GM19023 (cell line): ENCODE data around the gene MEG3.

Source experiments
- ATAC-seq: cut with Tn5 transposase; IDR thresholded peaks from one replicate; pipeline ENCODE4 v1.9.1; 2021; ENCODE audit warnings: mild to moderate bottlenecking, moderate library complexity; ENCODE audit not compliant: unreplicated experiment

The MEG3 gene

GRCh38 chr14:100825713-100826331, at the start of gene MEG3:
Gene MEG3 (plus strand): TSS chr14:100826118.
- no peak for ATAC-seq

DNA sequence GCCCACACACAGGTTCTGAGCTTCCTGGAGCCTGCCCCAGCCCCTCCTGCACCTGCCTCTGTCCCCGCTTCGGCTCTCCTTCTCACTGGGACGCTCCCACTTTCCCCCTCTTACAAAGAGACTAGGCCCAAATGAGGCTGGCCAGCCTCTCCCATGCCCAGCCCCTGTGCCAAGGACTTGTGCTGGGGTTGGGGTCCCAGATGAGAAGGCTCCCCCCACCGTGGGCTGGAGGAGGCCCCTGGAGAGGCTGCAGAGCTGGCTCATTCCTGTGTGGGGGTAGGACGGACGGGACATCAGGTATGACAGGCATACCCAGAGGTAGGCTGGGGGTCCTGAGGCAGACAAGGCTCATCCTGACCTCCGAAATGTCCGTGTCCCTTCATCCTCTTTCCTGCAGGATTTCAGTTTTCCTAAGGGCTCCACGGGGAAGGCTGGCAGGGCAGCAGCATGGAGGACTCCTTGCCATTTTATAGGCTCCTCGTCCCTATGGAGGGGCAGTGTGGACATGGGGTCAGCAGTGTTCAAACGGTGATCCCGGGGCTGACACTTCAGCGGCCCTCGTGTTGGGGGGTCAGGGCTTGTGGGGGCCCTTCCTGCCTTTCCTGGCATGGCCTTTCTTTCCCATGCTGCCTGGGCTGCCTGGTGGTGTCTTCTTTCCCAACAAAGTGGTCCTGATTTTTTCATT, 49.1 kb upstream of the MEG3 start:
- no peak for ATAC-seq

DNA sequence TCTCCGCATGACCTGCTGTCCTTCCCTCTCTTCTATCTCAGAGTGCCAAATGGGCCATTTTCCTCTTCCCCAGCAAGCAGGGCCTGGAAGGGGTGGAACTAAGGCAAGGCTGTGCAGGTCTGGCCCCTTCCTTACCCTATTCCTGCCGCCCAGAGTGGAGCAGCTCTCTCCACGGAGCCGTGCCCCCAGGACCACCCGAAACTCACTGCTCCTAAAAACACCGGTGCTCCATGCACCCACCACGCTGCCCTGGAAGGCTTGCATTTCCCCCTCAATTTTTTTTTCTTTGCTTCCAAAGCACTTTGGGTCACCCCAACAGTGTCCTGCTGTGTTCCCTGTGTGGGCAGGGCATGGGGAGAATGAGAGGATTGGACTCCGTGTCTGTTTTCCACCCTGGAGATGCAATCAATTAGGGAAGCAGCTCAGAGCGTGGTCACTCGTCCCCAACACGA, 48.5 kb upstream of the MEG3 start:
- no peak for ATAC-seq

DNA sequence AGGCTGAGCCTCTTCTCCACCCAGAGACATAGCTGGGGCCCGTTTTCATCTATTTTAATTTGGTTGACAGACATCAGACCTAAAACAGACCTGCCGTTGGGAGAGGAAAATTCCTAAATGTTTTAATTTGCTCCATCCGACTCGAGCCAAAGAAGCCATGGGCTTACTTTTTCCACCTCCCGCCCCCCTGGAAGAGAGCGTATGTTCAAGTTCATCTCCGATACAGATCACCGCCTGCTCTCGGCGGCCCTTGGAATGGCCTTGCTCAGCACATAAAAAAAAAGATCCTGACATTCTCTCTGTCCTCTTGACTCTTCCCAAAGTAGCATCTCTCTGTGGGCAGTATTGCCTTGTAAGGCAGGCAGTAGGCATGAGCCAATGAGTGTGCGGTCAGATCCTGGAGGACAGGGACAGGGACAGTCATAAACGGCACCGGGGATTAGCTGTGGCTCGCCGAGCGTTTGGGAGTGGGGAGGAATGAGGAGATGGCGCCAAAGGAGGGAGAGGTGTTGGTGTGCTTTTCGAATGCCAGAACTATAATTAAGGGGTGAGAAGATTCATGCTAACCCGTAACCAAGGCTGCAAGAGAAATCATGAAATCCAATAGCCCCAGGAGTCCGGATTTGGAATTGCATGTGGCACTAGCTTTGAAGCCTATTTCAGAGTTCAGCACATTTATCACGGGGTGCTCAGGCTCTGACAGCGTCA, 47.9 kb upstream of the MEG3 start:
- no peak for ATAC-seq

DNA sequence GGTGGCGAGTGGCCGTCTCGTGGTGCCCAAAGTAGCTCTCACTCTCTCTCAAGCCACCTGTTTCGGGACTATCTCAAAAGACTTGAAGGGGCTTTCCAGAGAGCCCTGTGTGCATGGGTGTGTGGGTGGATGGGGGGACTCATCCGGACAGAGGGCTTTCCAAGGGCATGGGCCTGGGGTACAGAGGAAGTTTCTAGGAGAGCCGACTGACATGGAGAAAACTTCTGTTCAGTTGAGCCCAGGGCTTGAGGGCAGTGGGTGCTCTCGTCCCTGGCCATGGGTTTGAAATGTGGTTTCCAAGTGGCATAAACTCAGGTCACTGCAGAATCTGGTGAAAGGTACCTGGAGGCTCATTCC, 47.4 kb upstream of the MEG3 start:
- no peak for ATAC-seq

GRCh38 chr14:100778951-100779690, 46.8 kb upstream of the MEG3 start:
- ATAC-seq = no peak

DNA sequence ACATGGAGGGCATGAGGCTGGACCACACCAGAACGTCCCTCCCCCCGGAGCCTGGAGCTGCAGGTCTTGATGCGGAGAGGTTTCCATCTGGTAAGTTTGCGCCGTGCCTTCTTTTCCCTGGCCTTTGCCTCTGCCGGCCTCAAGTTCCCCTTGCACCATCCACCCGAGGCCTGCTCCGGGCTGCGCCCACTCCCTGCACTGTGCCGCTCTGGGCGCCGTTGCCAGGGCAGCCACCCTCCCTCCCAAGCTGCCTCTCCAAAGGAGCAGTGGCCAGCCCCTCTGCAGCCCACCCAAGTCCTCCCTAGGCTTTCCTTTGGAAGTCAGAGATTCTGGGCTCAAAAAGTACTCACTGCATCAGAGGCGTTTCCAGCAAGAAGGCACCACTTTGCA, 46.2 kb upstream of the MEG3 start:
- no peak for ATAC-seq

GRCh38 chr14:100780246-100780645, 45.7 kb upstream of the MEG3 start:
- ATAC-seq = no peak

GRCh38 chr14:100780646-100781355, 45.1 kb upstream of the MEG3 start:
- ATAC-seq = no peak

DNA sequence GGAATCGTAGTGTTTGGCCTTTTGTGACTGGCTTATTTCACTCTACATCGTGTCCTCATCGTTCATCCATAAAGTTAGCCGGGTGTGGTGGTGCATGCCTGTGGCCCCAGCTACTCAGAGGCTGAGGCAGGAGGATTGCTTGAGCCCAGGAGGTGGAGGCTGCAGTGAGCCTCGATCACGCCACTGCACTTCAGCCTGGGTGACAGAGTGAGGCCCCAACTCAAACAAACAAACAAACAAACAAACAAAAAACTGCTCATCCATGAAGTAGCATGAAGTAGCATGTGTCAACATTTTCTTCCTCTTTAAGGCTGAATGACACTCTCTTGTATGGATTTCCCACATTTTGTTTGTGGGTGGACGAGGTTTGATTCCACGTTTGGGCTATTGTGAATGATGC, 44.0 kb upstream of the MEG3 start:
- ATAC-seq = no peak

GRCh38 chr14:100782516-100783320, 43.2 kb upstream of the MEG3 start:
- ATAC-seq = no peak

DNA sequence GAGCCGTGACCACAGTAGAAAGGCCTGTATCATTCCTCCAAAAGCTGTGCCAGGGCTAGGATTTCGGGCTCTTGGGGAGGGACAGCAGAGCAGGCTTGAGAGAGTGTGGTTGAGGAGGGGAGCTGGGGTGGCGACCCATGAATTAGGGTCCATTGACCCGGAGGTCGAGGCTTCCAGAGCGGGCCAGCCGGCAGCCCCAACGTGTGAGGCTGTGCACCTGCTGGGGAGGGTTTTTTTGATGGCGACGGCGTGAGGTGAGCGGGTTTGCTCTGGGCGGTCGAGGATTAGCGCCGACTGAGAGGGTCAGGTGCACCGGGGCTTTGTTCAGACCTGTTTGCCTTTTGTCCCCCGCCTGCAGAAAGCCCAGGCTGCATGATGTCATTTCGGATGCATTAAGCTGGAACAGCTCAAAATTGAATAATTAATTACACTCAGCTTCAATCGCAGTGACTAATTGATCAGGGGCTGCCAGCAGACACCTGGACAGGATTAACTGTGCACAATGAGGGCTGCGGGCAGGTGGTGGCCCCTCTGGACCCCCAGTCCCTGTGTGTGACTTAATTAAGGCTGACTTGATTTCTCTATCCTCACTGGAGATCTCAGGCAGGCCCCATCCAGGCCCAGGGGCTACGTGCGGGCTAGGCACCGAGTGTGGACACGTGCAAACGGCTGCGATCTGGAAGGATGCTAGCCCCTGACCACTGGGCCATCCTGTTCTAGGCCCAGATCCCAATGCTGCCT, 42.1 kb upstream of the MEG3 start:
- no peak for ATAC-seq

DNA sequence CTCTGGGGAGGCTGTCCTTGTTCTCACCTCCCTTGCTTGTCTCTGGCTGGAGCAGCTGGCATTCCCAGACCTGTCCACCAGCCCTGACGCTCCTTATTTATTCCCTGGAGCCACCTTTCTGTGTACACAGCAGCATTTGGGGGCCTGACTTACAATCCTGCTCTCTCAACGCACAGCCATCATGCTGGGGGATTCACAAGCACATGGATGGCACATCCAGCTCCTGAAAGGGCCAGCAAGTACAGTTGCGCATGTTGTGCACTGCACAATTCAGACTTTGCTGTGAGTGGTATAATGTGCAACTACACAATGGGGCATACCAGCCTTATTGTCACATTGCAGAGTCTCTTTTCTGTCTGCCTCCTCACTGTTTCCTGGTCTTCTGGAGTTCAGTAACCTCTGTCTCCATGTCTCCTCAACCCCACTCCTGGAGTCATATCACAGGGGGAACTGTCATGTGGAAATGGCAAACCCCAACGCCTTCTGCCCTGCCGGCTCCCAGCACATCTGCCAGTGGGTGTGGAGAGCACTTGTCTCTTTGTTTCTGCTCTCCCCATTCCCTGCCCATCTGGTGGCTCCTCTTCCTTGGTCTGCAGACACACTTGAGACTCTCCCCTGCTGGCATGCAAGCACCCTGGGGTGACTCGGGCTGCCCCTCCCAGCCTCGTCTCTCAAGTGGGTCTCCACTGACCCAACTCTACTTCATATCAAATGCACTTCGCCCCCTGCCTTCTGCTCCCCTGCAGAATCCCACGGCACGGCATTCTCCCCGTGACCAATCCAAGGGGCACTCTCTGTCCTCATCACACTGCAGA, 41.2 kb upstream of the MEG3 start:
- ATAC-seq = no peak

GRCh38 chr14:100785338-100785615, 40.6 kb upstream of the MEG3 start:
- no peak for ATAC-seq

- ATAC-seq = no peak
These were observed 40.3 kb upstream of the MEG3 start for GRCh38 chr14:100785626-100786025.

DNA sequence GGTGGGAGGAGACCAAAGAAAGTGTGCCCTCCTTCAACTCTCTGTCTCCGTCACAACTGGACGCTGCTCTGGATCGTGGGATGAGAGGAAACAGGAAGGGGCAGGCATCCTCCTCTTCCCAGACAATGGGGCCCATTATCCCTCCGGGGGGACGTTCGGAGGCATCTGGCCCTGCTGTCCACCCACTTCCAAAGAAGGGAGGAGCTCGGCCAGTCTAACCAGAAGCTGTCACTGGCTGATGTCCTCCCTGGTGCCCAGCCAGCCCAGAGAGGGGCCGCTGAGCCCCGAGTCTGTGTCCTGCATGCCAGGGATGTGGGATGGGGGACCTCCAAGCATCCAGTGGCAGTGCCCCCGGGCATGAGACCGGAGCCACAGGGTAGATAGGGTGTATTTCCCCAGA, 39.8 kb upstream of the MEG3 start:
- ATAC-seq = no peak

- no peak for ATAC-seq
These were observed 39.2 kb upstream of the MEG3 start for GRCh38 chr14:100786576-100787219.

- ATAC-seq = no peak
These were observed 38.3 kb upstream of the MEG3 start for GRCh38 chr14:100787659-100788058.
